Prostate gland (tissue), 2 donors: Measurements from ENCODE around the gene FBXO41. TPM values are rescaled to one million over a fixed set of nuclear protein-coding genes. Genes with fewer than 3 reads are reported as not detected.

Experiments
- DNase-seq: peaks from one replicate; pipeline ENCODE4 v3.0.0-alpha.2; 2019; ENCODE audit warnings: low spot score
- H3K27ac ChIP-seq, 2 donors: fragments of 200-600 bp; sonication (generic); 2 replicates each; pipeline ENCODE4 v1.5.1; 2017 to 2019
- H3K27me3 ChIP-seq: fragments of 200-600 bp; sonication (generic); replicated peaks from 2 replicates; pipeline ENCODE4 v1.5.1; 2019; ENCODE audit not compliant: insufficient read depth
- H3K36me3 ChIP-seq, 2 donors: fragments of 200-600 bp; sonication (generic); 1 replicate in 1 of 2; 2 replicates in 1 of 2; pipeline versions ENCODE4 v1.5.1 to v1.8.1; 2017 to 2019
- H3K4me1 ChIP-seq: fragments of 200-600 bp; sonication (generic); replicated peaks from 2 replicates; pipeline ENCODE4 v1.5.1; 2019
- H3K4me3 ChIP-seq, 2 donors: fragments of 200-600 bp; sonication (generic); 2 replicates each; pipeline ENCODE4 v1.5.1; 2017 to 2019
- H3K9me3 ChIP-seq: fragments of 200-600 bp; sonication (generic); 2 replicates; pipeline ENCODE4 v1.5.1; 2017
- POLR2A ChIP-seq: fragments of 450-650 bp; IDR thresholded peaks from one replicate; pipeline ENCODE4 v1.6.1; 2016; ENCODE audit warnings: antibody characterized with exemption, mild to moderate bottlenecking
- POLR2AphosphoS5 ChIP-seq: sonication (generic); formaldehyde crosslinking; IDR thresholded peaks from one replicate; pipeline ENCODE4 v1.6.1; 2017; ENCODE audit warnings: antibody characterized with exemption
- WGBS: methylation state at CpG from one replicate; pipeline ENCODE4 v1.1.5; 2018; 5-methylcytosine and 5-hydroxymethylcytosine counted together
- intact Hi-C: fragments of 100-400 bp; cut with DNase I; formaldehyde crosslinking; loops from one replicate; pipeline ENCODE4 v1.14.2; 2022
- total RNA-seq, 2 donors: library from RNA; depleted of rRNA; stranded (reverse); fragments of >200 nt; gene quantifications; one replicate each; pipeline ENCODE4 v1.1.0, GENCODE V29; 2016
- TF ChIP-seq, protein P1 (sequence below), 4 experiments: fragments of 200-600 bp in 2 of 4; fragments of 450-650 bp in 2 of 4; sonication (generic) in 2 of 4; IDR thresholded peaks; 1 replicate in 3 of 4; 2 replicates in 1 of 4; pipeline ENCODE4 v1.5.1; 2016 to 2019; ENCODE audit warnings: antibody characterized with exemption in 4 of 4, mild to moderate bottlenecking in 2 of 4, moderate library complexity in 2 of 4

FBXO41 gene
- total RNA-seq, 2 donors from 2014 or later, result 4.2 to 7.4 TPM

DNA sequence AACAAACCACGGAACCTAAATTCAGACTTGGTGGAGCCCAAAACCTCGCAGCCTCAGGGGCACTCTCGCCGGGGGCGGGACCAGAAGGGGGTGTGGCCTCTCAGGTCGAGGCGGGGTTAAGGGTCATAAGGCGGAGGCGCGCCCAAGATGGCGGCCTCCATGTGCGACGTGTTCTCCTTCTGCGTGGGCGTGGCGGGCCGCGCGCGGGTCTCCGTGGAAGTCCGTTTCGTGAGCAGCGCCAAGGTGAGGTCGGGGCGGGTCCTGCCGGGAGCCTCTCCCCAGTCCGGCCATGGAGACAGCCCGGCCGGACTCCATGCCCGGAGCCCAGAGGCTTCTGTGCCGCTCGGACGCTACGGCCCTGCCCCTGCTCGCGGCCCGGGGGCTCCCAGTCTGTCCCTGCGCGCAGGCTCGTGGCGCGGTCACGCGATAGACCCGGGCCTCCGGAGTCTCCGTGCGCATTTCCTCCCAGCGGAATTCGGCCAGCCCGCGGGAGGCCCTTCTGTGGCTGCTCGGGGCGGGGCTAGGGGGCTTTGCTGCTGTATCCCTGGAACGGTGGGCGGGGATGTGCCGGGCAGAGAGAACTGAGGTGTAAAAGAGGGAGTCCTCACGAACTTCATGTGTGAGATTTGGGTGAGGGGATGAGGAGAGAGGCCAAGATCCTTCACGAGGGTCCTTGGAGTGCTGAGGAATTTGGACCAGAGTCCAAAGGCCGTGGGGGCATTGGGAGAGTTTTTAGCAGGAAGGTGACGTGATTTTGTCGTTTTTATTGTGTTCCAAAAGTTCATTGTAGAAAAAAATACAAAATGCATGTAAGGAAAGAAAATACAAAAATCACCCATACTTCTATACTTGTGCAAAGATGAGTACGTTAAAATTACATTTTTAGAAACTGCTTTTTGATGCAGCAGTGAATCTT, 69.9 kb downstream of the FBXO41 start, which contains the start of gene SMYD5:
TSS of gene SMYD5 (plus strand) at position 126 of the 916 bp plus-strand sequence. CDS start at position 148, 22 bp downstream.
- H3K4me1 ChIP-seq, result no peaks in the 10 kb centered on the region
- no peaks in the 10 kb centered on the region for H3K27me3 ChIP-seq
- DNase-seq, result peak; percentile 70
- peak within 1 kb of the TSS; percentile 37 to 64 for H3K27ac ChIP-seq
- H3K4me3 ChIP-seq, result peak within 1 kb of the TSS; percentile 80 to 82
- intact Hi-C loops, result no loop called here
- H3K9me3 ChIP-seq, result no peaks in the 10 kb centered on the region
- TF ChIP-seq POLR2AphosphoS5 (peak; percentile 44), POLR2A (no peak)
- TF ChIP-seq, protein P1, sequence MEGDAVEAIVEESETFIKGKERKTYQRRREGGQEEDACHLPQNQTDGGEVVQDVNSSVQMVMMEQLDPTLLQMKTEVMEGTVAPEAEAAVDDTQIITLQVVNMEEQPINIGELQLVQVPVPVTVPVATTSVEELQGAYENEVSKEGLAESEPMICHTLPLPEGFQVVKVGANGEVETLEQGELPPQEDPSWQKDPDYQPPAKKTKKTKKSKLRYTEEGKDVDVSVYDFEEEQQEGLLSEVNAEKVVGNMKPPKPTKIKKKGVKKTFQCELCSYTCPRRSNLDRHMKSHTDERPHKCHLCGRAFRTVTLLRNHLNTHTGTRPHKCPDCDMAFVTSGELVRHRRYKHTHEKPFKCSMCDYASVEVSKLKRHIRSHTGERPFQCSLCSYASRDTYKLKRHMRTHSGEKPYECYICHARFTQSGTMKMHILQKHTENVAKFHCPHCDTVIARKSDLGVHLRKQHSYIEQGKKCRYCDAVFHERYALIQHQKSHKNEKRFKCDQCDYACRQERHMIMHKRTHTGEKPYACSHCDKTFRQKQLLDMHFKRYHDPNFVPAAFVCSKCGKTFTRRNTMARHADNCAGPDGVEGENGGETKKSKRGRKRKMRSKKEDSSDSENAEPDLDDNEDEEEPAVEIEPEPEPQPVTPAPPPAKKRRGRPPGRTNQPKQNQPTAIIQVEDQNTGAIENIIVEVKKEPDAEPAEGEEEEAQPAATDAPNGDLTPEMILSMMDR (IDR thresholded peaks at IDR 0.05), result no peak
- under 1% methylated on average over 47 of the region's 64 CpGs for WGBS
- H3K36me3 ChIP-seq, result no peaks in the 10 kb centered on the region

DNA sequence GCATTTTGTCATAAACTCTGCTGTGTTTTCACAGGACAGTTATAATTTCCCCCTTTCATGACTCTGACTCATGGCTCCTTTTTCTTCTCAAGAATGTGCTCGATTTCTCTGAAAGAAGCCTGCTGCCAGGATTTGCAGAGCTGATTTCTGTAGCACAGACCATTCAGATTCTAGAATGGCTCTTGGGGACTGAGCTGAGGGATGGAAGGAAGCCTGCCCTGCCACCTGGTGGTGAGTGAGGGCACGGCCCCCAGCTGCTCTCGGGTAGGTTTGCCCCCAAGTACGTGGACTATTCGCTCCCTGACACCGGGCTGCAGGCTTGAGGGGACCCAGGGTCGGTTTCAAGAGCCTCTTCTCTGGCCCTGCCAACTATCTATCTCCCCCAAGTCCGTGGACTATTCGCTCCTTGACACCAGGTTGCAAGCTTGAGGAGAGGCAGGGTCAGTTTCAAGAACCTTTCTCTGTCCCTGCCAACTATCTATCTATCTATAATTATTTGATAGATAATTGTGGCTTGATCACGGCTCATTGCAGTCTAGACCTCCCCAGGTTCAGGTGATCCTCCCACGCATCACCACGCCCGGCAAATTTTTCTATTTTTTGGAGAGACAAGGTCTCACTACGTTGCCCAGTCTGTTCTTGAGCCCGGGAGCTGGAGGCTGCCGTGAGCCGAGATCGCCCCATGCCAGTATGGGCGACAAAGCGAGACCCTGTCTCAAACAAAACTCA, 71.7 kb downstream of the FBXO41 start:
- Histone ChIP-seq H3K27me3 (no peaks in the 10 kb centered on the region), H3K36me3 (no peaks in the 10 kb centered on the region), H3K4me3 (no peak overlapping the region), H3K27ac (no peak overlapping the region), H3K4me1 (no peaks in the 10 kb centered on the region), H3K9me3 (no peaks in the 10 kb centered on the region)
- TF ChIP-seq POLR2AphosphoS5 (peak; percentile 6), POLR2A (no peak)
- TF ChIP-seq, protein P1 (IDR thresholded peaks at IDR 0.05), result peak; percentile 60 to 80 (median 66)
- 58% methylated on average over 20 of the region's 20 CpGs for WGBS
- DNase-seq, result peak; percentile 36
- intact Hi-C loops, result no loop called here

DNA sequence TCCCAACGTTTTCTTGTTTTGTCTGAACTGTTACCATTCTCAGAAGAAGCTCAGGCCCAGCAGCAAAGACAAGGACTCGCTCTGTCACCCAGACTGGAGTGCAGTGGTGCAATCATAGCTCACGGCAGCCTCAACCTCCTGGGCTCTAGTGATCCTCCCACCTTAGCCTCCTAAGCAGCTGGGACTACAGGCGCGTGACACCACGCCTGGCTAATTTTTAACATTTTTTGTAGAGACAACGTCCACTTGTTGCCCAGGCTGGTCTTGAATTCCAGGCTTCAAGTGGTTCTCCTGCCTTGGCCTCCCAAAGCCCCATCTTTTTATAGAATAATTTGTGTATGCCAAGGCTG, 72.2 kb downstream of the FBXO41 start:
- intact Hi-C loops, result no loop called here
- Histone ChIP-seq H3K27me3 (no peaks in the 10 kb centered on the region), H3K4me1 (no peaks in the 10 kb centered on the region), H3K9me3 (no peaks in the 10 kb centered on the region), H3K4me3 (no peak overlapping the region), H3K27ac (no peak overlapping the region), H3K36me3 (no peaks in the 10 kb centered on the region)
- no peak for DNase-seq
- no peak for TF ChIP-seq POLR2A
- TF ChIP-seq, protein P1 (IDR thresholded peaks at IDR 0.05), result no peak
- no peak for TF ChIP-seq POLR2AphosphoS5
- WGBS, result 80% methylated on average over 7 of the region's 7 CpGs

DNA sequence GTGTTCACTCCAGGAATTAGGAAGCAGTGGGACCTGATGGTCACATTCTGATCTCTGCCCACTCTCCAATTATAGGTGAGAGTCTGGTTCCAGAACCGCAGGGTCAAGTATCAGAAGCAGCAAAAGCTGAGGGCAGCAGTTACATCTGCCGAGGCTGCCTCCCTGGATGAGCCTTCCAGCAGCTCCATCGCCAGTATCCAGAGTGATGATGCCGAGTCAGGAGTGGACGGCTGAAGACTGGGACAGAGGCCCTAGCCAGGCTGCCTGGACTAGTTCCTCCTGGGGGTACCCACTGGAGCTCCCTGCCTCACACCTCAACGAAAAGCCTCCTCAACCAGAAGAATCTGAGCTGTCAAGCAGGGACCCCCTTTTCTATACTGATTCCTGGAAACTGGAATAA, 73.6 kb downstream of the FBXO41 start:
- no peaks in the 10 kb centered on the region for H3K9me3 ChIP-seq
- H3K4me1 ChIP-seq, result no peaks in the 10 kb centered on the region
- no peak for DNase-seq
- intact Hi-C loops, result no loop called here
- H3K27me3 ChIP-seq, result no peaks in the 10 kb centered on the region
- no peak for TF ChIP-seq POLR2A
- no peak overlapping the region for H3K27ac ChIP-seq
- 91% methylated on average over 6 of the region's 6 CpGs for WGBS
- H3K4me3 ChIP-seq, result no peak overlapping the region
- no peaks in the 10 kb centered on the region for H3K36me3 ChIP-seq

DNA sequence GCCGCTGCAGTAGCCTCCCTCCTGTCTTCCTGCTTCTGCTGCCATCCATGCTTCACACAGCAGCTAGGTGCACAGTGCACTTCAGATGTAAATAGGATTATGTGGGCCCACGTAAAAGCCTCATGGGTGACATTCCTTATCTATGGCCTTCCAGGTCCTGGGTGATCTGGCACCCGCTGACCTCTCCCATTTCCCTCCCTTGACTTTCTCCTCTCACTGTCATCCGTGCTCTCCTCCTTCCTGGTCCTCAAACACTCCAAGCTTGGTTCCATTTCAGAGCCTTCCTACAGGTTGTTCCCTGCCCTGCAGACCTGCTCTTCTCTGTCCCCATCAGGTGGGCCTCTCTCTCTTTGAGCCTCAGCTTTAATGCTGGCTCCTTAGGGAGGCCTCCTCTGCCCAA, 74.3 kb downstream of the FBXO41 start:
- no peak for TF ChIP-seq POLR2A
- no peak for TF ChIP-seq POLR2AphosphoS5
- TF ChIP-seq, protein P1 (IDR thresholded peaks at IDR 0.05), result no peak
- intact Hi-C loops, result no loop called here

More for the DNA sequence above, 74.3 kb downstream of the FBXO41 start:
- H3K4me1 ChIP-seq, result no peaks in the 10 kb centered on the region
- no peak overlapping the region for H3K27ac ChIP-seq
- H3K36me3 ChIP-seq, result no peaks in the 10 kb centered on the region
- DNase-seq, result no peak
- no peaks in the 10 kb centered on the region for H3K9me3 ChIP-seq
- WGBS, result 76% methylated on average over 4 of the region's 4 CpGs
- H3K27me3 ChIP-seq, result no peaks in the 10 kb centered on the region
- H3K4me3 ChIP-seq, result no peak overlapping the region
